Measurements from ENCODE around the gene AEN. TPM values are rescaled to one million over a fixed set of nuclear protein-coding genes. Genes with fewer than 3 reads are reported as not detected.
"Not testable (repeated sequence)": the region's sequence is repeated elsewhere in the genome, so short reads cannot be mapped to it uniquely, and the experiment has no call there.

AEN gene
- total RNA-seq, 1 donor: 81.6 TPM

GRCh38 chr15:88630798-88631463 lies 9.8 kb downstream of the AEN start:
- DNase-seq (ENCODE audit: low read depth): no peak
- H3K4me3 ChIP-seq (ENCODE audit: low read depth, low read length): no peak overlapping the region
- no peak for TF ChIP-seq CTCF (IDR thresholded peaks at IDR 0.05; ENCODE audit: insufficient read depth, low read depth, low read length)

GRCh38 chr15:88631464-88632028 lies 10.4 kb downstream of the AEN start:
- no peak for TF ChIP-seq CTCF (IDR thresholded peaks at IDR 0.05; ENCODE audit: insufficient read depth, low read depth, low read length)
- no peak overlapping the region for H3K4me3 ChIP-seq (ENCODE audit: low read depth, low read length)
- no peak for DNase-seq (ENCODE audit: low read depth)

GRCh38 chr15:88632797-88633196 lies 11.7 kb downstream of the AEN start:
- not testable (repeated sequence) for DNase-seq (ENCODE audit: low read depth); H3K4me3 ChIP-seq (ENCODE audit: low read depth, low read length)

GRCh38 chr15:88634449-88634848 lies 13.3 kb downstream of the AEN start:
- H3K4me3 ChIP-seq (ENCODE audit: low read depth, low read length): no peak overlapping the region
- TF ChIP-seq CTCF (IDR thresholded peaks at IDR 0.05; ENCODE audit: insufficient read depth, low read depth, low read length): no peak
- no peak for DNase-seq (ENCODE audit: low read depth)

GRCh38 chr15:88635318-88635717 lies 14.2 kb downstream of the AEN start:
- peak; percentile 86 for DNase-seq (ENCODE audit: low read depth)
- no peak overlapping the region for H3K4me3 ChIP-seq (ENCODE audit: low read depth, low read length)
- TF ChIP-seq CTCF (IDR thresholded peaks at IDR 0.05; ENCODE audit: insufficient read depth, low read depth, low read length): no peak

GRCh38 chr15:88636050-88636449 lies 14.9 kb downstream of the AEN start:
- TF ChIP-seq CTCF (IDR thresholded peaks at IDR 0.05; ENCODE audit: insufficient read depth, low read depth, low read length): no peak
- no peak for DNase-seq (ENCODE audit: low read depth)
- no peak overlapping the region for H3K4me3 ChIP-seq (ENCODE audit: low read depth, low read length)

- DNase-seq (ENCODE audit: low read depth): peak; percentile 65
- no peak for TF ChIP-seq CTCF (IDR thresholded peaks at IDR 0.05; ENCODE audit: insufficient read depth, low read depth, low read length)
- no peak overlapping the region for H3K4me3 ChIP-seq (ENCODE audit: low read depth, low read length)
These were observed 15.5 kb downstream of the AEN start for GRCh38 chr15:88636654-88637053.

All from fibroblast of villous mesenchyme (primary cell).